IPS-11a (cell line): ENCODE data around the gene MAP4K5.

Source experiments
- H3K4me3 ChIP-seq: one replicate; pipeline ENCODE4 v1.5.1; 2013; ENCODE audit warnings: low read depth, low read length, control low read depth

The MAP4K5 gene

GRCh38 chr14:50373959-50374358 is 158.4 kb downstream of the MAP4K5 start:
- H3K4me3 ChIP-seq, result no peak overlapping the region

GRCh38 chr14:50371546-50371945 is 160.8 kb downstream of the MAP4K5 start:
- no peak overlapping the region for H3K4me3 ChIP-seq
